Stimulated activated CD4-positive, alpha-beta T cell treated with anti-CD3 and anti-CD28 coated beads, Interleukin-2, amount 100 ng/mL, for 24 hours (primary cell): Measurements from ENCODE around the gene NAGLU.
"Not testable (repeated sequence)": the region's sequence is repeated elsewhere in the genome, so short reads cannot be mapped to it uniquely, and the experiment has no call there.

Experiments
- DNase-seq, 2 donors: peaks; one replicate each; pipeline ENCODE4 v3.0.0-alpha.2; 2020

The NAGLU gene

DNA sequence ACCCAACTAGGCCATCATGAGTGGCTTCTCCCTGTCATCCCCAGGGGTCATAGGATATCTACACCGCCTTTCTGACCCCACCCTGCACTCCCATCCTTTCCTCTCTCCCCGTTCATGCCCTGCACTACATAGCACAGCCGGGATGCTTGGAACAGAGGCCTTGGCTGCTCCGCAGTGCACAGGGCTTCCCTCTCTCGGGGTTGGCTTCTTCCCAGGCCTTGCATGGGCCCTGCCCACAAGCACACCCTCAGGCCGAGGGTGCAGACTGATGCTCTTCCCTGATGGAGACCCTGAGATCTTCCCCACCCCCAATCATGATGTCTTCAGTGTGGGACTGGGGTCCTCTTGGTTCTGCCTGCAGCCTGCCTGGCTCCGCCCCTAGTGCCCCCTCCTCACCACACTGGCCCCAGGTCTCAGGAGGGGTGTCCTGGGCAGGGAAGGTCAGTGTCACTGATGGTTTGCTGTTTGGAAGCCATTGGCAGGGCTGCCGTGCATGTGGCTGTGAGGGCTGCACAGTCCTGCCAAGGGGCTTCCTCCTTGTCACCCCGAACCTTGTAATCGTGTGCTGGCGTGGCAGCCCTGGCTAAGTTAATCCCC lies 14.3 kb upstream of the NAGLU start:
- DNase-seq = no peak

DNA sequence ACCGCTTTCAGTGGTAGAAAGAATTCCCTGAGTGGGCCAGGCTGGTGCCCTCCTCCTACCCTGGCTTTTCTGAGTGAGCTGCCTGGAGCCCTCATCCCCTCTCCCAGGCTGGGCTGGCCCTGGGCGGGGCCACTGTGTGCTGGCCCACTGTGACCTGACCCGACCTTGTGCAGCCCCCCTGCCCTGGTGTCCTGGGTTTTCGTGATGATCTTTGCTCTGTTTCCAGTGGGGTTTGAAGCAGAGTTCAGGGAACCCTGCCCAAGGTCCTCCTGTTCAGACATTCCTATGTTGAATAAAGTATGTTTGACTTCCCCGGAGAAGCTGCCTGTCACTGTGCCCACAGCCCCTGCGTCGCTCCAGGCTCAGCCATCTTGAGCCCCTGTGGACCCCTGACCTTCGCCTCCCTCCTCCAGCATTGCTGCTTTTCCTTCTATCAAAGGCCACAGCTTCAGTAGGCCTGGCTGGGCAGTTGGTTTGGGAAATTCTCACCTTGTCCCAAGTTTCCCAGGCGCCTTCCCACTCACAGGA lies 13.7 kb upstream of the NAGLU start:
- no peak for DNase-seq

DNA sequence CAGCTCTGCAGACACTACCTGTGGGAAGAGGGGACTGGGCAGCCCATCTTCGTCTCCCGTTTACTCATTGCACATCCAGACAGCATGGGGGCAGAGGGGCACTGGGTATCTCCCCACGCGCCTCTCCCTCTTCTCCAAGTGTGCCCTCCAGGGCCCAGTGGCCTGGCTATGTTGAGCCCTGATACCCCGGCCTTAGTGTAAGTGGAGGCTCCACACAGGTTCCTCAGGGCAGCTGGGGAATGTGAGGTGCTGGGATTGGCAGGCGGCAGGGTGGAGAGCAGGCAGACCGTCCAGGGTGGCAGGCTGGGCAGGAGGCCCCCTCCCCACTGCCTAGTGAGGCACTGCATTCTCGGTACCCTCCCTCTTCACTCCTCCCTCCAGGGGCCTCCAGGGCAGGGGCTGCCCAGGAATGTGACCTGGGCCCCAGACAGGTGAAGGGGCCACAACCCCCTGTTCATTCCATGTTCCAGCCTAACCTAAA lies 13.2 kb upstream of the NAGLU start:
- DNase-seq = no peak

DNA sequence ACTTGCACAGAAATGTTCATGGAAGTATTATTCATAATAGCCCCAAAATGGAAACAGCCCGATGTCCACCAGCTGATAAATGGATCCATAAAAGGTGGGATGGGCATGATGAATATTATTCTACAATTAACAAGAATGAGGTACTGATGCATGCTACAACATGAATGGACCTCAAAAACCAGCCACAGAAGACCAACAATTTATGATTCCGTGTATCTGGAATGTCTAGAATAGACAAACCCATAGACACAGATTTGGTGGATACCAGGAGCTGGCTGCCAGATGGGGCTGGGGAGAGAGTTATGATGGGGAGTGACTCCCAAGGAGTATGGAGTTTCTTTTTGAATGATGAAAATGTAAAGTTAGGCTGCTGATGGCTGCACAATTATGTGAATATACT lies 10.8 kb upstream of the NAGLU start:
- no peak for DNase-seq

DNA sequence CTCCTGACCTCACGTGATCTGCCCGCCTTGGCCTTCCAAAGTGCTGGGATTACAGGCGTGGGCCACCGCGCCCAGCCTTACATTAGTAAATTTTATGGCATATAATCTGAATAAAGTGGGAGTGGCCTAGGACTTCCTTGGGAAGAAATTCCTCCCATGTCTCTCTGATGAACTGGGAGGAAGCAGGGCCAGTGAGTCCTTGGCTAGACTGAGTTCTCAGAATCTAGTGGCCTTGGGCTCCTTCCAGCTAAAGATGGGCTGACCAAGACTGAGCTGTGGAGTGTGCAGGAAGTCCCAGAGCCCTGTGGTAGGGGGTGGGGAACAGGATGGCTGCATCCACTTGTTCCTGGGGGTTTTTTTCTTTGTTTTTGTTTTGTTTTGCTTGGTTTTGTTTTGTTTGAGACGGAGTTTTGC lies 10.0 kb upstream of the NAGLU start:
- DNase-seq = no peak

DNA sequence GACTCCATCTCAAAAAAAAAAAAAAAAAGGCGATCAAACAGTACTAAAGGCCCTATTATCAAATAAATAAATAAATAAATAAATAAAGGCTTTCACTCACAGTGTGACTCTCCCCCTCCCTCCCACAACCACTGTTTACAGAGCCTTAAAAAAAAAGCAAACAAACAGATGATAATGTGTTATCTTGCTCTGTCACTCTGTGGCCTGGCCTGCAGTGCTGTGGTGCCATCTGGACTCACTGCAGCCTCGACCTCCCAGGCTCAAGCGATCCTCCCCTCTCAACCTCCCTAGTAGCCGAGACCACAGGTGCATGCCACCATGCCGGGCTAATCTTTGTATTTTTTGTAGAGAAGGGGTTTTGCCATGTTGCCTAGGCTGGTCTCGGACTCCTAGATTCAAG lies 8.1 kb upstream of the NAGLU start:
- DNase-seq = no peak

DNA sequence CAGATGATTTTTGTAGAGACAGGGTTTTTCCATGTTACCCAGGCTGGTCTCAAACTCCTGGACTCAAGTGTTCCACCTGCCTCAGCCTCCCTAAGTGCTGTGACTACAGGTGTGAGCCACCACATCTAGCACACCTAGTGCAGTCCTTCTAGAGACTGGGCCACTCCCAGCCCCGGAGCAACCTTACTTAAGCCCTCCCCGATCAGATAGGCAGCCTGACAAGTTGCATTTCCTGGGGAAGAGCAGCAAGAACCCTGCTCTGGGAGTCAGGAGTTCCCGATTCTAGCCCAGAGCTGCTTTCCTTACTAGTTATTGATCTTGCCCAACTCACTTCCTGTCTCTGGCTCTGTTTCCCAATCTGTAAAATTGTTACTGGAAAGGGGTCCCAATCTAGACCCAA lies 7.0 kb upstream of the NAGLU start:
- DNase-seq = no peak

DNA sequence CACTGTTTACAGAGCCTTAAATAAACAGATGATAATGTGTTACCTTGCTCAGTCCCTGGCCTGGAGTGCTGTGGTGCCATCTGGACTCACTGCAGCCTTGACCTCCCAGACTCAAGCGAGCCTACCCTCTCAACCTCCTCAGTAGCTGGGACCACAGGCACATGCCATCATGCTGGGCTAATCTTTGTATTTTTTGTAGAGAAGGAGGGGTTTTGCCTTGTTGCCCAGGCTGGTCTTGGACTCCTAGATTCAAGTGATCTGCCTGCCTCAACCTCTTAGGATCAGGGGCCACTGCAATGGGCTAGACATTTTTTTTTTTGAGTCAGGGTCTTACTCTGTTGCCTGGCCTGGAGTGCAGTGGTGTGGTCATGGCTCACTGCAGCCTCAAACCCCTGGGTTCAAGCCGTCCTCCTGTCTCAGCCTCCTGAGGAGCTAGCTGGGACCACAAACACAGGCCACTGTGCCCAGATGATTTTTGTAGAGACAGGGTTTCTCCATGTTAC lies 5.0 kb upstream of the NAGLU start:
- DNase-seq = no peak

DNA sequence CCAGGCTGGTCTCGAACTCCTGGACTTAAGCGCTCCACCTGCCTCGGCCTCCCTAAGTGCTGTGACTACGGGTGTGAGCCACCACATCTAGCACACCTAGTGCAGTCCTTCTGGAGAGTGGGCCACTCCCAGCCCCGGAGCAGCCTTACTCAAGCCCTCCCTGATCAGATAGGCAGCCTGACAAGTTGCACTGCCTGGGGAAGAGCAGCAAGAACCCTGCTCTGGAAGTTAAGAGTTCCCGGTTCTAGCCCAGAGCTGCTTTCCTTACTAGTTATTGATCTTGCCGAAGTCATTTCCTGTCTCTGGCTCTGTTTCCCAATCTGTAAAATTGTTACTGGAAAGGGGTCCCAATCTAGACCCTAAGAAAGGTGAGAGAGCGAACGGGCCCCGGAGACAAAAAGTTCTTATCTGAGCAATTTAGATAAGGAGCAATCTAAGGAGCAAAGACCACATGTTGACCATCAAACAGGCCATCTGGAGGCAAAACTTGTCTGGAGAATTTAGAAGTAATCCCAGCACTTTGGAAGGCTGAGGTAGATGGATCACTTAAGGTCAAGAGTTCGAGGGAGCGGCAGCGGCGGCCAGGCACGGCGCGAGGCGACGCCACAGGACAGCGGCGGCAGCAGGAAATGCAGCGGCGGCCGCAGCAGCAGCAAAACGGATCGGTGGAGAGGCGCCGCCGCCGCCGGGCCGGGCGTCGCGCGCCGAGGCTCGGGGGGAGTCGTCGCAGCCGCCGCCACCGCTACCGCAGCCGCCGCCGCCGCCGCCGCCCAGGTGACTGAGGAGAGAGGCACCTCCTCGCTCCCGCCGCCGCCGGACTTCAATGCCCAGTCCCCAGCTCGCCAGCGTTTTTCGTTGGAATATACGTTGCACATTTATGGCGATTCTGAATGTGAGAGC lies 4.3 kb upstream of the NAGLU start:
- DNase-seq = peak; percentile 58 to 60

DNA sequence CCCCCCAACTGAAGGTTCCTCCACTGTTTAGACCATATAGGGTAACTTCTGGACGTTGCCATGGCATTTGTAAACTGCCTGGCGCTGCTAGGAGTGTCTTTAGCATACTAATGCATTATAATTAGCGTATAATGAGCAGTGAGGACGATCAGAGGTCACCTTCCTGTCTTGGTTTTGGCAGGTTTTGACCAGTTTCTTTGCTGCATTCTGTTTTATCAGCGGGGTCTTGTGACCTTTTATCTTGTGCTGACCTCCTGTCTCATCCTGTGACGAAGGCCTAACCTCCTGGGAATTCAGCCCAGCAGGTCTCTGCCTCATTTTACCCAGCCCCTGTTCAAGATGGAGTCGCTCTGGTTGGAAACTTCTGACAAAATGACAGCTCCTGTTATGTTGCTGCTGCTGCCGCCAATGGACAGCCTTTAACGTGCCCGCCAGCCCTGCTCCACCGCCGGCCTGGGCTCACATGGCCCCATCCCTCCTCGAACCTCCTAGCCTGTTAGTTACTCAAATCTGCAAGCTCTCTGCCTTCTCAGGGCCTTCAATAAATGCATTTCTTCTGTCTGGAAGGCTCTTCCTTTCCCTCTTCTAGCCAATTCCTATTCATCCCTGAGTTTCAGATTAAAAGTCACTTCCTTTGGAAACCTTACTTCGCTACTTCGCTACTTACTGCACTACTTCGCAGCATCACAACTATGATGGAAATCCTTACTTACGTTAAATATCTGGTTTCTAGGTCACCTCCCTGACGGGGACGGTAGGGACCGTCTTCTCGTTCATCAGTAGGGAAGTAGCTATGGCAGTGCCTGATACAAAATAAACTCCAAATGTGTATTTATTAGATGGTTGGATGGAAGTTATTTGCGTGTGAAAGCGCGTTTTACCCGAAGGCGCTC lies 640 bp upstream of the NAGLU start:
- DNase-seq = no peak

DNA sequence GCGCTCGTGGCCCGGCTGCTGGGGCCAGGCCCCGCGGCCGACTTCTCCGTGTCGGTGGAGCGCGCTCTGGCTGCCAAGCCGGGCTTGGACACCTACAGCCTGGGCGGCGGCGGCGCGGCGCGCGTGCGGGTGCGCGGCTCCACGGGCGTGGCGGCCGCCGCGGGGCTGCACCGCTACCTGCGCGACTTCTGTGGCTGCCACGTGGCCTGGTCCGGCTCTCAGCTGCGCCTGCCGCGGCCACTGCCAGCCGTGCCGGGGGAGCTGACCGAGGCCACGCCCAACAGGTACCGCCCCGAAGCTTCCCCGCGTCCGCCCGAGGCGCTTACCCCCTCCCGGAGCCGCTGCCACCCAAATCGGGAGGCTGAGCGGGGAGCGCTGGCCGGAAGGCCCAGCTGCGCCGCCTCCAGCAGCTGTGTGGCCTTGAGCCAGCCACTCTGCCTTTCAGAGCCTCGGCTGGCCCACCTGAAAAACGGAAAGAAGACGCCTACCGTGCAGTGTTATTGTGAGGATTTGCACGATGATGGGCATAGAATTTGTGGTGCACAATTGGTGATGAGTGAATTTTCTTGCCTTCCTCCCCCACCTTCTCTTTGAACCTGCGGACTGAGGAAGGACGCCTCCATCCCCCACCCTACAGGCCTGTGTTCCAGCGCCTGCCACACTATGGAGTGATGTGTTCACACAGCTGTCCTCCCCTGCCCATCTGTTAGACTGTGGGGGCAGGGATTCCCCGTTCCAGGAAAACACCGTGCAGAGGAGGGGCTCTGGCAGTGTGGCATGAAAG lies 523 bp downstream of the NAGLU start:
- DNase-seq = peak; percentile 76 to 86

DNA sequence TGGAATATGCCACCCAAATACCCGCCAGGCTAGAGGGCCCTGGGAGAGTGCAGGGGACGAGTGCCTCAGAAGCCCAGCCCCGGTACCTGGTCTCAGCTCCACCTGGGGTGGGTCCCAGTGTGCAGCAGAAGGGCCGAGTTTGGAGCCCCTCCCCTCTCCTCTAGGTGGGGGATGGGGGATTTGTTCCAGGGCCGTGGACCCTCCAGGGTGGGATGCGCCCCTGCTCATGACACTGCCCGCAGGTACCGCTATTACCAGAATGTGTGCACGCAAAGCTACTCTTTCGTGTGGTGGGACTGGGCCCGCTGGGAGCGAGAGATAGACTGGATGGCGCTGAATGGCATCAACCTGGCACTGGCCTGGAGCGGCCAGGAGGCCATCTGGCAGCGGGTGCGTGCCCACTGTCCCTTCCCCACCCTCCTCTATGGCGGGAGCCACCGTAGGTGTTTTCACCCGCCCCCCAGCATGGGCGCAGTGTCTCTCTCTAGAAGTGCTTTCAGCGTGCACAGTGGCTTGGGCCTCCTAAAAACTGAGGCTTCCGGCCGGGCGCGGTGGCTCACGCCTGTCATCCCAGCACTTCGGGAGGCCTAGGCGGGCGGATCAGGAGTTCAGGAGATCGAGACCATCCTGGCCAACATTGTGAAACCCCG lies 1.2 kb downstream of the NAGLU start:
- no peak for DNase-seq

DNA sequence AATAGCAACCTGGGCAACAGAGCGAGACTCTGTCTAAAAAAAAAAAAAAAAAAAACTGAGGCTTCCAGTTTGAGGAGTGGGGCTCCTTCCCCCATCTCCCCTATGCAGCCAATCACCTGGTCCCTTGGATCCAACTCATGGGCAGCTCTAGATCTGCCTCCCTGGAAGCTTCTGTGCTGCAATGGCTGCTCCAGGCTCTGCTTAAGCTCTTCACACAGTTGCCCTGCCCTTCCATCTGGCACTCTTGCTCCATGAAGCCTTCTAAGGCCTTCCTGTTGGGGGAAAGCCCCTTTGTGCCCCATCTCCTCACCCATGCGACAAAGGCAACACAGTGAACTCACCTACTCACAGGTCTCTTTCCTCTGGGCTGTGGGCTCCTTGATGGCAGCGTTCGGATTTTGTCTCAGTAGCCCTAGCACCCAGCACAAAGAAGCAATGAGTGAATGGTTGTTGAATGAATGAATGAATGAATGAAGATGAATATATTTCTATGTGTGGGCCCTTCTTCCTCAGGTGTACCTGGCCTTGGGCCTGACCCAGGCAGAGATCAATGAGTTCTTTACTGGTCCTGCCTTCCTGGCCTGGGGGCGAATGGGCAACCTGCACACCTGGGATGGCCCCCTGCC lies 1.9 kb downstream of the NAGLU start:
- no peak for DNase-seq

DNA sequence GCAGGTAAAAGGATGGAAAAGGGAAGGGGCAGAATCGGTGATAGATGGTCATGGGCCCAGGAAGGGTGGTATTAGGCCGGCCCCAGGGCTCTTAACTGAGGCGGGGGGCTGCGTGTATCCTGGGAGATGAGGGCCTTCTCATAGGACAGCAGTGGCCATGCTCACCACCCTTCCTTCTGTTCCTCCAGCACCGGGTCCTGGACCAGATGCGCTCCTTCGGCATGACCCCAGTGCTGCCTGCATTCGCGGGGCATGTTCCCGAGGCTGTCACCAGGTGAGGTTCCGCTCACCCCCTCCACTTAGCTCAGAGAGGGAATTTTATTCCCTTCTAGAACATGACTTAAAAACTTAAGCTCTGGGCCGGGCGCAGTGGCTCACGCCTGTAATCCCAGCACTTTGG lies 2.4 kb downstream of the NAGLU start:
- no peak for DNase-seq

DNA sequence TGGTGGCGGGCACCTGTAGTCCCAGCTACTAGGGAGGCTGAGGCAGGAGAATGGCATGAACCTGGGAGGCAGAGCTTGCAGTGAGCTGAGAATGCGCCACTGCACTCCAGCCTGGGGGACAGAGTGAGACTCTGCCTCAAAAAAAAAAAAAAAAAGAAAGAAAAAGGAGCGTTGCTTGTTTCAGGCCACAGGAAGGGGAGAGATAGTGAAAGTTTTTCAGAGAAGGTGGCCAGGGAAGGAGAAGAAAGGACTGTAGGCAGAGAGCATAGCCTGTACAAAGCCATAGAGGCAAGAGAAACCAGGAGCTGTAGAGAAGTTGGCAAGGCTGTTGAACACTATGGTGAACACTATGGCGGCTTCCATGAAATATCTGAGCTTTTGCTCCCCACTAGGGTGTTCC lies 4.5 kb downstream of the NAGLU start:
- not testable (repeated sequence) for DNase-seq

DNA sequence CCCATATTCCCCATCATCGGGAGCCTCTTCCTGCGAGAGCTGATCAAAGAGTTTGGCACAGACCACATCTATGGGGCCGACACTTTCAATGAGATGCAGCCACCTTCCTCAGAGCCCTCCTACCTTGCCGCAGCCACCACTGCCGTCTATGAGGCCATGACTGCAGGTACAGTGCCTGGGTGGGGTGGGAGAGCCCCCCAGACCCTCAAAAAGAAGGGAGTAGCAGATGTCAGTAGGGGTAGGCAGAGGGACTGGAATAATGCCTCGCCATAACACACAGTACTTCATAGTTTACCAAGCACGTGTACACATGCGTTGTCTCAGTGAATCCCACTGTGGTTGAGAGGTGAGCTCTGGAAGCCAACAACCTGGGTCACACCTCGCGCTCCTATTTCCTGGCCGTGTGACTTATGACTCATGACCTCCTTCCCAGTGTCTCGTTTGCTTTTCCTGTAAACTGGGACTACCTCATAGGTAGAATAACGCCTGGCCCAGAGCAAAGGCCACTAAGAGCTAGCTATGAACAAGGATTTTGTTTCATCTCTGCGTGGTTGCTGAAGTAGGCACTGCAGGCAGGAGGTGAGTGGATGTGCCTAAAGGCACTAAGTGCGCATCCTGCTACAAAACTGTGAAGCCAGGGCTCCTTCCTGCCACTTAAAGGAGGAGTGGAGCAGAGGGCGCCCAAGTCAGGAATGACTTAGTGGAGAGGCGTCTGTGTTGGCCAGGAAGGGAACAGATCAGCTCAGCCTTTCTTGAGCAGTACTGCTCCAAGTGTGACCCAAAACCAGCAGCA lies 5.2 kb downstream of the NAGLU start:
- DNase-seq = no peak

DNA sequence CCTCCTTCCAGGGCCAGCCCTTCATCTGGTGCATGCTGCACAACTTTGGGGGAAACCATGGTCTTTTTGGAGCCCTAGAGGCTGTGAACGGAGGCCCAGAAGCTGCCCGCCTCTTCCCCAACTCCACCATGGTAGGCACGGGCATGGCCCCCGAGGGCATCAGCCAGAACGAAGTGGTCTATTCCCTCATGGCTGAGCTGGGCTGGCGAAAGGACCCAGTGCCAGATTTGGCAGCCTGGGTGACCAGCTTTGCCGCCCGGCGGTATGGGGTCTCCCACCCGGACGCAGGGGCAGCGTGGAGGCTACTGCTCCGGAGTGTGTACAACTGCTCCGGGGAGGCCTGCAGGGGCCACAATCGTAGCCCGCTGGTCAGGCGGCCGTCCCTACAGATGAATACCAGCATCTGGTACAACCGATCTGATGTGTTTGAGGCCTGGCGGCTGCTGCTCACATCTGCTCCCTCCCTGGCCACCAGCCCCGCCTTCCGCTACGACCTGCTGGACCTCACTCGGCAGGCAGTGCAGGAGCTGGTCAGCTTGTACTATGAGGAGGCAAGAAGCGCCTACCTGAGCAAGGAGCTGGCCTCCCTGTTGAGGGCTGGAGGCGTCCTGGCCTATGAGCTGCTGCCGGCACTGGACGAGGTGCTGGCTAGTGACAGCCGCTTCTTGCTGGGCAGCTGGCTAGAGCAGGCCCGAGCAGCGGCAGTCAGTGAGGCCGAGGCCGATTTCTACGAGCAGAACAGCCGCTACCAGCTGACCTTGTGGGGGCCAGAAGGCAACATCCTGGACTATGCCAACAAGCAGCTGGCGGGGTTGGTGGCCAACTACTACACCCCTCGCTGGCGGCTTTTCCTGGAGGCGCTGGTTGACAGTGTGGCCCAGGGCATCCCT lies 7.4 kb downstream of the NAGLU start:
- DNase-seq = no peak

DNA sequence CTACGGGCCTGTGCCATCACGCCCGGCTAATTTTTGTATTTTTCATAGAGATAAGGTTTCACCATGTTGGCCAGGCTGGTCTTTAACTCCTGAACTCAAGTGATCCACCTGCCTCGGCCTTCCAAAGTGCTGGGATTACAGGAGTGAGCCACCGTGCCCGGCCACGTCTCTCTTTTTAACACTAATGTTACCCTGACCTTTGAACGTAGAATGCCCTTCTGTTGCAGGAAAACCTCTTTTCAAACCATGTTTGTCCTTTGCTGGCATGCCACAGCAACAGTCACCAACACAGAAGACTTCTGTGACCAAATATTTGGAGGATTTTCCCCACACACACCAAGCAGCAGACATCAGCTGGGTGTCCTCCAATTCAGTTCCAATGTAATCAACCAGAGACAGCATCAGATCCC lies 8.8 kb downstream of the NAGLU start:
- no peak for DNase-seq
